H1 (cell line): ENCODE measurements around the gene MAP2K5. TPM values are rescaled to one million over a fixed set of nuclear protein-coding genes. Genes with fewer than 3 reads are reported as not detected.
A peak's percentile ranks its signal among the peaks of the same experiment; 100 is the strongest.

Source experiments
- CTCF ChIA-PET: fragments of 300-600 bp; sonication (Branson Sonifier 250); formaldehyde crosslinking; loops from one replicate; lab custom pipeline; 2021; ENCODE audit not compliant: partially characterized antibody; lab: Charles Lee
- POLR2A ChIA-PET: fragments of 300-600 bp; sonication (Branson Sonifier 250); formaldehyde crosslinking; loops from one replicate; lab custom pipeline; 2021; ENCODE audit warnings: inconsistent platforms; ENCODE audit not compliant: partially characterized antibody; lab: Charles Lee
- DNase-seq, 2 experiments: peaks; one replicate each; pipeline versions ENCODE4 v3.0.0 to v3.0.0-alpha.2; 2010 to 2022; ENCODE audit warnings: low spot score in 2 of 2, low read depth in 1 of 2, mixed read lengths in 1 of 2
- FAIRE-seq: peaks from 2 replicates; lab custom pipeline; 2011; peaks lifted over from hg19 to GRCh38; lab: Jason Lieb, UNC
- H2AFZ ChIP-seq: 2 replicates; pipeline ENCODE4 v1.8.1; 2012; ENCODE audit warnings: low read length, inconsistent platforms
- H2AK5ac ChIP-seq: 2 replicates; pipeline ENCODE4 v1.6.1; 2013; ENCODE audit warnings: low read depth, low read length
- H2BK120ac ChIP-seq: replicated peaks from 2 replicates; pipeline ENCODE3; 2013; ENCODE audit warnings: low read depth, low read length, inconsistent platforms
- H2BK12ac ChIP-seq: 2 replicates; pipeline ENCODE4 v1.6.1; 2013; ENCODE audit warnings: low read depth, low read length
- H2BK15ac ChIP-seq: 2 replicates; pipeline ENCODE4 v1.6.1; 2013; ENCODE audit warnings: low read length
- H2BK20ac ChIP-seq: 2 replicates; pipeline ENCODE4 v1.6.1; 2013; ENCODE audit warnings: low read length
- H2BK5ac ChIP-seq: 2 replicates; pipeline ENCODE4 v1.6.1; 2013; ENCODE audit warnings: low read depth, low read length
- H3K14ac ChIP-seq: 2 replicates; pipeline ENCODE4 v1.6.1; 2013; ENCODE audit warnings: inconsistent platforms; ENCODE audit not compliant: insufficient read length
- H3K18ac ChIP-seq: 2 replicates; pipeline ENCODE4 v1.6.1; 2013; ENCODE audit warnings: low read length; ENCODE audit errors: extremely low read depth
- H3K23ac ChIP-seq: 2 replicates; pipeline ENCODE4 v1.6.1; 2013; ENCODE audit warnings: inconsistent platforms; ENCODE audit not compliant: insufficient read length
- H3K23me2 ChIP-seq: 2 replicates; pipeline ENCODE4 v1.6.1; 2013; ENCODE audit warnings: low read depth, low read length
- H3K27ac ChIP-seq: 2 replicates; pipeline ENCODE4 v1.6.1; 2011; ENCODE audit warnings: low read depth, low read length, inconsistent platforms
- H3K27me3 ChIP-seq, 4 experiments: replicated peaks in 1 of 4; 1 replicate in 1 of 4; 2 replicates in 3 of 4; pipeline versions ENCODE4 v1.6.1 to v1.8.1; 2011 to 2013; ENCODE audit warnings: low read length in 3 of 4, mild to moderate bottlenecking in 3 of 4, inconsistent platforms in 2 of 4, mixed read lengths in 2 of 4, moderate library complexity in 1 of 4; ENCODE audit not compliant: control insufficient read depth in 3 of 4, insufficient read depth in 3 of 4; ENCODE audit errors: extremely low read depth in 1 of 4
- H3K36me3 ChIP-seq, 4 experiments: 2 replicates each; pipeline versions ENCODE4 v1.6.1 to v1.8.1; 2011 to 2013; ENCODE audit warnings: mild to moderate bottlenecking in 4 of 4, low read length in 3 of 4, moderate library complexity in 2 of 4, control low read depth in 1 of 4, inconsistent platforms in 1 of 4; ENCODE audit not compliant: insufficient read depth in 4 of 4, control insufficient read depth in 2 of 4
- H3K4ac ChIP-seq: replicated peaks from 2 replicates; pipeline ENCODE3; 2013; ENCODE audit warnings: low read length, low read depth, mixed read lengths, inconsistent platforms; ENCODE audit not compliant: insufficient read length
- H3K4me1 ChIP-seq, 4 experiments: replicated peaks in 1 of 4; 1 replicate in 1 of 4; 2 replicates in 3 of 4; pipeline versions ENCODE4 v1.6.1 to v1.8.1; 2011 to 2013; ENCODE audit warnings: low read length in 3 of 4, inconsistent platforms in 2 of 4, mixed read lengths in 1 of 4; ENCODE audit not compliant: insufficient read depth in 4 of 4, control insufficient read depth in 3 of 4
- H3K4me2 ChIP-seq, 2 experiments: 2 replicates each; pipeline versions ENCODE4 v1.6.1 to v1.8.1; 2011 to 2013; ENCODE audit warnings: low read depth in 2 of 2, low read length in 2 of 2, control low read depth in 1 of 2, inconsistent platforms in 1 of 2, mild to moderate bottlenecking in 1 of 2; ENCODE audit not compliant: insufficient read depth in 1 of 2
- H3K4me3 ChIP-seq, 4 experiments: fragments of 200-600, 300-600 bp in 1 of 4; sonication (generic), shearing (Covaris generic), sonication (Bioruptor Twin) in 1 of 4; 2 replicates each; pipeline versions ENCODE4 v1.5.1 to v1.8.1; 2011 to 2016; ENCODE audit warnings: low read length in 4 of 4, low read depth in 3 of 4, control low read depth in 2 of 4, inconsistent platforms in 2 of 4, mild to moderate bottlenecking in 2 of 4, mixed read lengths in 1 of 4, moderate library complexity in 1 of 4; ENCODE audit not compliant: insufficient read depth in 2 of 4; ENCODE audit errors: extremely low read depth in 1 of 4
- H3K56ac ChIP-seq: replicated peaks from 2 replicates; pipeline ENCODE3; 2013; ENCODE audit warnings: low read depth, mild to moderate bottlenecking, mixed read lengths, low read length, inconsistent platforms; ENCODE audit not compliant: insufficient read length
- H3K79me1 ChIP-seq: 2 replicates; pipeline ENCODE4 v1.6.1; 2013; ENCODE audit warnings: low read depth, low read length, control low read depth
- H3K79me2 ChIP-seq, 2 experiments: 2 replicates each; pipeline versions ENCODE4 v1.6.1 to v1.8.1; 2012 to 2013; ENCODE audit warnings: low read length in 2 of 2, mild to moderate bottlenecking in 2 of 2, inconsistent platforms in 1 of 2; ENCODE audit not compliant: insufficient read depth in 2 of 2, control insufficient read depth in 1 of 2
- H3K9ac ChIP-seq, 4 experiments: replicated peaks in 1 of 4; 1 replicate in 1 of 4; 2 replicates in 3 of 4; pipeline versions ENCODE4 v1.6.1 to v1.8.1; 2011 to 2013; ENCODE audit warnings: low read depth in 3 of 4, low read length in 3 of 4, control low read depth in 2 of 4, mild to moderate bottlenecking in 2 of 4, moderate library complexity in 2 of 4, inconsistent platforms in 1 of 4; ENCODE audit errors: extremely low read depth in 1 of 4
- H3K9me3 ChIP-seq, 2 experiments: 2 replicates each; pipeline versions ENCODE4 v1.6.1 to v1.8.1; 2012 to 2013; ENCODE audit warnings: mild to moderate bottlenecking in 2 of 2, moderate library complexity in 2 of 2, control low read depth in 1 of 2, inconsistent platforms in 1 of 2, low read depth in 1 of 2, low read length in 1 of 2, mixed read lengths in 1 of 2; ENCODE audit not compliant: insufficient read depth in 2 of 2
- H4K20me1 ChIP-seq, 2 experiments: replicated peaks in 1 of 2; 2 replicates each; pipeline versions ENCODE3 to v1.8.1; 2011 to 2013; ENCODE audit warnings: inconsistent platforms in 2 of 2, low read length in 2 of 2, mild to moderate bottlenecking in 1 of 2; ENCODE audit not compliant: insufficient read depth in 2 of 2, control insufficient read depth in 1 of 2
- H4K5ac ChIP-seq: 2 replicates; pipeline ENCODE4 v1.6.1; 2013; ENCODE audit warnings: low read length, low read depth, mixed read lengths, inconsistent platforms; ENCODE audit not compliant: insufficient read length
- H4K8ac ChIP-seq: 2 replicates; pipeline ENCODE4 v1.8.0; 2013; ENCODE audit warnings: mild to moderate bottlenecking, moderate library complexity, low read length, inconsistent platforms; ENCODE audit not compliant: insufficient read depth; ENCODE audit errors: extremely low read depth
- H4K91ac ChIP-seq: replicated peaks from 2 replicates; pipeline ENCODE3; 2013; ENCODE audit warnings: low read length, mixed read lengths, inconsistent platforms; ENCODE audit not compliant: insufficient read length
- BCL11A ChIP-seq, 2 experiments: IDR thresholded peaks; one replicate each; pipeline ENCODE4 v1.6.1; 2011; ENCODE audit warnings: low read depth in 2 of 2, low read length in 2 of 2, mild to moderate bottlenecking in 2 of 2
- BRCA1 ChIP-seq: IDR thresholded peaks from 2 replicates; pipeline ENCODE4 v1.6.1; 2012; ENCODE audit warnings: low read depth, low read length, improper control_type of control experiment
- EZH2 ChIP-seq: fragments of 200-600 bp; sonication (generic); IDR thresholded peaks from 2 replicates; pipeline ENCODE4 v1.7.1; 2012; ENCODE audit warnings: low read depth, mild to moderate bottlenecking, moderate library complexity, low read length, inconsistent platforms; ENCODE audit not compliant: severe bottlenecking
- NRF1 ChIP-seq: IDR thresholded peaks from 2 replicates; pipeline ENCODE4 v1.6.1; 2011; ENCODE audit warnings: mild to moderate bottlenecking, low read depth, low read length, improper control_type of control experiment
- POLR2A ChIP-seq, 2 experiments: IDR thresholded peaks; 1 replicate in 1 of 2; 2 replicates in 1 of 2; pipeline ENCODE4 v1.6.1; 2011; ENCODE audit warnings: low read depth in 2 of 2, low read length in 2 of 2, mild to moderate bottlenecking in 2 of 2; ENCODE audit errors: control extremely low read depth in 1 of 2
- RNF2 ChIP-seq: fragments of 200-900, 300-1000 bp; sonication (generic); IDR thresholded peaks from 2 replicates; pipeline ENCODE4 v1.7.1; 2016; ENCODE audit warnings: borderline replicate concordance, low read depth, mild to moderate bottlenecking, antibody characterized with exemption, low read length; ENCODE audit not compliant: poor library complexity, severe bottlenecking; ENCODE audit errors: missing control alignments
- RXRA ChIP-seq: IDR thresholded peaks from 2 replicates; pipeline ENCODE4 v1.6.1; 2011; ENCODE audit warnings: low read depth, mild to moderate bottlenecking, low read length, moderate library complexity; ENCODE audit not compliant: insufficient read depth
- SAP30 ChIP-seq: fragments of 300-600 bp; sonication (generic); IDR thresholded peaks from 2 replicates; pipeline ENCODE4 v1.7.1; 2012; ENCODE audit warnings: low read length, moderate library complexity, mild to moderate bottlenecking, inconsistent platforms; ENCODE audit not compliant: insufficient read depth, insufficient replicate concordance
- WGBS, 2 experiments: shearing (Covaris generic) in 1 of 2; methylation state at CpG; one replicate each; pipeline versions ENCODE4 v1.1.6 to v1.1.7; 2013 to 2015; ENCODE audit warnings: low lambda C conversion rate in 2 of 2, mixed read lengths in 2 of 2, inconsistent platforms in 1 of 2, low coverage in 1 of 2, missing lambda C conversion rate in 1 of 2; ENCODE audit not compliant: insufficient replicate concordance in 2 of 2, insufficient coverage in 1 of 2, insufficient read length in 1 of 2; ENCODE audit errors: extremely low coverage in 1 of 2, missing lambda C conversion rate in 1 of 2; 5-methylcytosine and 5-hydroxymethylcytosine counted together
- polyA plus RNA-seq, 7 experiments: library from polyadenylated mRNA; depleted of rRNA in 3 of 7; stranded (reverse) in 5 of 7; unstranded in 2 of 7; fragments of >200 nt in 5 of 7; fragments of 200-250 nt in 2 of 7; gene quantifications; 1 replicate in 5 of 7; 2 replicates in 1 of 7; 4 replicates in 1 of 7; pipeline versions ENCODE4 v1.2.1 to v1.2.3, GENCODE V29; 2011 to 2013; ENCODE audit warnings: missing spikeins in 2 of 7, mixed read lengths in 2 of 7
- total RNA-seq: library from RNA; stranded (reverse); fragmentation: NEBNext Ultra II Directional; extraction: Animal tissue kit (Norgen Biotek cat#: 25700); gene quantifications from 2 replicates; pipeline ENCODE4 v1.2.1, GENCODE V29; 2021
- TF ChIP-seq, protein P1 (sequence below): IDR thresholded peaks from 2 replicates; pipeline ENCODE4 v1.6.1; 2012; ENCODE audit warnings: inconsistent platforms

The MAP2K5 gene
- total and polyA plus RNA-seq, 2 of the 8 experiments (the other 6 are each of a cell fraction or from before 2014, with no cell fraction given), result 4.4 to 15.8 TPM

DNA sequence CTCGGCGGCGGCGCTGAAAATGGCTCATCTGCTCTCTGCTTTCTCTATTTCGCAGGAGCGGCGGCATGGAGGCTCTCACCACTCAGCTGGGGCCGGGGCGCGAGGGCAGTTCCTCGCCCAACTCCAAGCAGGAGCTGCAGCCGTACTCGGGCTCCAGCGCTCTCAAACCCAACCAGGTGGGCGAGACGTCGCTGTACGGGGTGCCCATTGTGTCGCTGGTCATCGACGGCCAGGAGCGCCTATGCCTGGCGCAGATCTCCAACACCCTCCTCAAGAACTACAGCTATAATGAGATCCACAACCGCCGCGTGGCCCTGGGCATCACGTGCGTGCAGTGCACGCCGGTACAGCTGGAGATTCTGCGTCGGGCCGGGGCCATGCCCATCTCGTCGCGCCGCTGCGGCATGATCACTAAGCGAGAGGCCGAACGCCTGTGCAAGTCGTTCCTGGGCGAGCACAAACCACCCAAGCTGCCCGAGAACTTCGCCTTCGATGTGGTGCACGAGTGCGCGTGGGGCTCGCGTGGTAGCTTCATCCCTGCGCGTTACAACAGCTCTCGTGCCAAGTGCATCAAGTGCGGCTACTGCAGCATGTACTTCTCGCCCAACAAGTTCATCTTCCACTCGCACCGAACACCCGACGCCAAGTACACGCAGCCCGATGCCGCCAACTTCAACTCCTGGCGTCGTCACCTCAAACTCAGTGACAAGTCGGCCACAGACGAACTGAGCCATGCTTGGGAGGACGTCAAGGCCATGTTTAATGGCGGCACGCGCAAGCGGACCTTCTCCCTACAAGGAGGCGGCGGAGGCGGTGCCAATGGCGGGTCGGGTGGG is 283.6 kb downstream of the MAP2K5 start:
- Histone ChIP-seq H3K23me2 (peaks cover 11% of the 10 kb centered on the region; the same call in 1 of the 2 replicates), H2BK5ac (0 out of 2 replicates have a peak overlapping the region, but pooled peaks have one; percentile 21), H3K27me3 (peaks cover 98 to 100% (median 100%) of the 10 kb centered on the region in 4 experiments), H3K79me1 (no peaks in the 10 kb centered on the region), H3K4me1 (peaks cover 11 to 64% (median 44%) of the 10 kb centered on the region in 4 experiments), H2BK20ac (peak overlapping the region; percentile 72; the same call in 1 of the 2 replicates), H3K4me3 (peak overlapping the region in 2 of 4 experiments; percentile 23 to 47; a peak in 5 of 8 replicates), H2BK15ac (peak overlapping the region; percentile 89; the same call in 1 of the 2 replicates), H3K9me3 (peaks cover 0 to 4% of the 10 kb centered on the region in 2 experiments; a peak in 1 of 4 replicates), H4K20me1 (peaks cover 22 to 27% of the 10 kb centered on the region in 2 experiments), H4K5ac (no peak overlapping the region), H3K9ac (no peak overlapping the region), H3K23ac (no peak overlapping the region), H4K91ac (no peak overlapping the region), H3K36me3 (peaks cover 0 to 27% (median 0%) of the 10 kb centered on the region in 4 experiments; a peak in 1 of 8 replicates), H3K14ac (no peak overlapping the region), H3K4me2 (peak overlapping the region; percentile 62 to 73), H3K4ac (no peak overlapping the region), H3K79me2 (no peaks in the 10 kb centered on the region), H3K56ac (no peak overlapping the region), H2BK12ac (peak overlapping the region; percentile 76; the same call in 1 of the 2 replicates), H3K18ac (peak overlapping the region; percentile 60), H3K27ac (no peak overlapping the region), H2BK120ac (no peak overlapping the region), H2AK5ac (peak overlapping the region; percentile 87), H2AFZ (no peak overlapping the region), H4K8ac (peak overlapping the region; percentile 66; the same call in 1 of the 2 replicates)
- 9% methylated on average over 69 of the region's 77 CpGs; no CpG with 5 or more reads in 1 of the 2 experiments for WGBS, 2 experiments
- FAIRE-seq, result no peak
- ChIA-PET POLR2A (interaction anchor here (1.6 kb wide), 1 partner anchor 13 kb away, joined by 3 read pairs; no protein-coding TSS in a partner anchor), CTCF (interaction anchor here (2.6 kb wide), 1 partner anchor 9 kb away, joined by 11 read pairs; no protein-coding TSS in a partner anchor)
- peak in 1 of 2 experiments; percentile 71 for DNase-seq
- TF ChIP-seq, protein P1, sequence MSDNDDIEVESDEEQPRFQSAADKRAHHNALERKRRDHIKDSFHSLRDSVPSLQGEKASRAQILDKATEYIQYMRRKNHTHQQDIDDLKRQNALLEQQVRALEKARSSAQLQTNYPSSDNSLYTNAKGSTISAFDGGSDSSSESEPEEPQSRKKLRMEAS, result peak; percentile 75
- no peak for TF ChIP-seq NRF1
- TF ChIP-seq SAP30, result no peak
- peak; percentile 100 for TF ChIP-seq EZH2
- no peak for TF ChIP-seq RXRA
- TF ChIP-seq BCL11A (IDR thresholded peaks at IDR 0.05; ENCODE audit: low read depth in 2 of 2, low read length in 2 of 2), result no peak
- TF ChIP-seq RNF2, result peak; percentile 93
- TF ChIP-seq BRCA1, result no peak
- TF ChIP-seq POLR2A (IDR thresholded peaks at IDR 0.05; ENCODE audit: control extremely low read depth in 1 of 2, low read depth in 2 of 2, low read length in 2 of 2), result no peak
